ENCODE measurements around the gene COASY.

DNA sequence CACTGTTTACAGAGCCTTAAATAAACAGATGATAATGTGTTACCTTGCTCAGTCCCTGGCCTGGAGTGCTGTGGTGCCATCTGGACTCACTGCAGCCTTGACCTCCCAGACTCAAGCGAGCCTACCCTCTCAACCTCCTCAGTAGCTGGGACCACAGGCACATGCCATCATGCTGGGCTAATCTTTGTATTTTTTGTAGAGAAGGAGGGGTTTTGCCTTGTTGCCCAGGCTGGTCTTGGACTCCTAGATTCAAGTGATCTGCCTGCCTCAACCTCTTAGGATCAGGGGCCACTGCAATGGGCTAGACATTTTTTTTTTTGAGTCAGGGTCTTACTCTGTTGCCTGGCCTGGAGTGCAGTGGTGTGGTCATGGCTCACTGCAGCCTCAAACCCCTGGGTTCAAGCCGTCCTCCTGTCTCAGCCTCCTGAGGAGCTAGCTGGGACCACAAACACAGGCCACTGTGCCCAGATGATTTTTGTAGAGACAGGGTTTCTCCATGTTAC is 30.9 kb upstream of the COASY start:
- TF ChIP-seq POU6F1 (CRISPR knock-in tag; IDR thresholded peaks at IDR 0.05; ENCODE audit: borderline replicate concordance, low read depth) (no peak), ZC3H10 (CRISPR knock-in tag; IDR thresholded peaks at IDR 0.05) (no peak), RARB (CRISPR knock-in tag; IDR thresholded peaks at IDR 0.05) (no peak), ISL1 (CRISPR knock-in tag; IDR thresholded peaks at IDR 0.05) (no peak)

All from SK-N-SH treated with all-trans-retinoic acid at 6 μM for 48 hours (cell line).